Measurements from ENCODE around the gene FUT1.

- TF ChIP-seq, protein P1, sequence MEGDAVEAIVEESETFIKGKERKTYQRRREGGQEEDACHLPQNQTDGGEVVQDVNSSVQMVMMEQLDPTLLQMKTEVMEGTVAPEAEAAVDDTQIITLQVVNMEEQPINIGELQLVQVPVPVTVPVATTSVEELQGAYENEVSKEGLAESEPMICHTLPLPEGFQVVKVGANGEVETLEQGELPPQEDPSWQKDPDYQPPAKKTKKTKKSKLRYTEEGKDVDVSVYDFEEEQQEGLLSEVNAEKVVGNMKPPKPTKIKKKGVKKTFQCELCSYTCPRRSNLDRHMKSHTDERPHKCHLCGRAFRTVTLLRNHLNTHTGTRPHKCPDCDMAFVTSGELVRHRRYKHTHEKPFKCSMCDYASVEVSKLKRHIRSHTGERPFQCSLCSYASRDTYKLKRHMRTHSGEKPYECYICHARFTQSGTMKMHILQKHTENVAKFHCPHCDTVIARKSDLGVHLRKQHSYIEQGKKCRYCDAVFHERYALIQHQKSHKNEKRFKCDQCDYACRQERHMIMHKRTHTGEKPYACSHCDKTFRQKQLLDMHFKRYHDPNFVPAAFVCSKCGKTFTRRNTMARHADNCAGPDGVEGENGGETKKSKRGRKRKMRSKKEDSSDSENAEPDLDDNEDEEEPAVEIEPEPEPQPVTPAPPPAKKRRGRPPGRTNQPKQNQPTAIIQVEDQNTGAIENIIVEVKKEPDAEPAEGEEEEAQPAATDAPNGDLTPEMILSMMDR (conservative IDR thresholded peaks at IDR 0.05), result no peak
- TF ChIP-seq ZFX (IDR thresholded peaks at IDR 0.05), result no peak
Observed at GRCh38 chr19:48756212-48756611, 3.8 kb upstream of the FUT1 start.

All from C4-2B (cell line).